GM23338 (cell line): ENCODE measurements around the gene TBC1D7. TPM values are rescaled to one million over a fixed set of nuclear protein-coding genes. Genes with fewer than 3 reads are reported as not detected.

ENCODE experiments used
- ATAC-seq: fragments of 200-7000 bp; cut with Tn5 transposase; 3 replicates; pipeline ENCODE4 v1.9.1; 2020
- DNase-seq: peaks from one replicate; pipeline ENCODE4 v3.0.0-alpha.2; 2015; ENCODE audit warnings: low spot score
- H2AFZ ChIP-seq: fragments of 200-600 bp; sonication (generic); 2 replicates; pipeline ENCODE4 v1.8.0; 2016; ENCODE audit warnings: antibody characterized with exemption, mild to moderate bottlenecking, moderate library complexity
- H3F3A ChIP-seq: fragments of 200-600 bp; sonication (generic); replicated peaks from 2 replicates; pipeline ENCODE4 v1.8.0; 2017; ENCODE audit warnings: antibody characterized with exemption, mixed run types, low read depth
- H3K27ac ChIP-seq: fragments of 200-600 bp; sonication (generic); 2 replicates; pipeline ENCODE4 v1.6.1; 2016; ENCODE audit warnings: low read depth
- H3K27me3 ChIP-seq: fragments of 200-600 bp; sonication (generic); 2 replicates; pipeline ENCODE4 v1.8.0; 2016; ENCODE audit warnings: mild to moderate bottlenecking, mixed run types, moderate library complexity; ENCODE audit not compliant: insufficient read depth
- H3K36me3 ChIP-seq: fragments of 200-600 bp; sonication (generic); 2 replicates; pipeline ENCODE4 v1.8.0; 2016; ENCODE audit warnings: mild to moderate bottlenecking; ENCODE audit not compliant: insufficient read depth
- H3K4me1 ChIP-seq: fragments of 200-600 bp; sonication (generic); 2 replicates; pipeline ENCODE4 v1.8.0; 2016; ENCODE audit warnings: mild to moderate bottlenecking, moderate library complexity; ENCODE audit not compliant: insufficient read depth
- H3K4me2 ChIP-seq: fragments of 200-600 bp; sonication (generic); 2 replicates; pipeline ENCODE4 v1.7.1; 2017; ENCODE audit warnings: mixed run types
- H3K4me3 ChIP-seq: fragments of 200-600 bp; sonication (generic); 2 replicates; pipeline ENCODE4 v1.6.1; 2016; ENCODE audit warnings: mixed run types
- H3K79me2 ChIP-seq: fragments of 200-600 bp; sonication (generic); replicated peaks from 2 replicates; pipeline ENCODE4 v1.8.0; 2017; ENCODE audit warnings: mild to moderate bottlenecking; ENCODE audit not compliant: insufficient read depth
- H3K9me2 ChIP-seq: fragments of 200-600 bp; sonication (generic); 2 replicates; pipeline ENCODE4 v1.8.0; 2017; ENCODE audit not compliant: insufficient read depth
- H4K20me1 ChIP-seq: fragments of 200-600 bp; sonication (generic); replicated peaks from 2 replicates; pipeline ENCODE4 v1.8.0; 2017; ENCODE audit warnings: mild to moderate bottlenecking; ENCODE audit not compliant: insufficient read depth
- H3K27ac Mint-ChIP-seq: 2 replicates; pipeline ENCODE4 v1.8.0; 2020; ENCODE audit warnings: inconsistent platforms, mild to moderate bottlenecking, moderate library complexity, mixed read lengths
- H3K27me3 Mint-ChIP-seq: 3 replicates; pipeline ENCODE4 v1.8.0; 2022; ENCODE audit warnings: low read depth, mild to moderate bottlenecking, moderate library complexity, mixed read lengths, inconsistent platforms; ENCODE audit not compliant: insufficient read depth, poor library complexity
- H3K36me3 Mint-ChIP-seq: 3 replicates; pipeline ENCODE4 v1.8.0; 2021; ENCODE audit warnings: low read depth, mild to moderate bottlenecking, inconsistent platforms, moderate library complexity, mixed read lengths
- H3K4me1 Mint-ChIP-seq: 3 replicates; pipeline ENCODE4 v1.8.0; 2020; ENCODE audit warnings: mild to moderate bottlenecking, inconsistent platforms, mixed read lengths
- H3K4me3 Mint-ChIP-seq: 3 replicates; pipeline ENCODE4 v1.8.0; 2021; ENCODE audit warnings: moderate library complexity, mild to moderate bottlenecking, inconsistent platforms, mixed read lengths
- H3K9me3 Mint-ChIP-seq: 3 replicates; pipeline ENCODE4 v1.8.0; 2020; ENCODE audit warnings: moderate library complexity, mild to moderate bottlenecking, inconsistent platforms, mixed read lengths
- CREB1 ChIP-seq: fragments of 250-450 bp; sonication (Bioruptor Pico); IDR thresholded peaks from 2 replicates; pipeline ENCODE4 v1.5.0; 2020; ENCODE audit warnings: low read depth, mild to moderate bottlenecking, moderate library complexity
- CTCF ChIP-seq, 2 experiments: fragments of 200-600 bp in 1 of 2; sonication (generic) in 1 of 2; conservative IDR thresholded peaks; 2 replicates each; pipeline versions ENCODE4 v1.5.1 to v1.6.1; 2016 to 2017; ENCODE audit warnings: antibody characterized with exemption in 2 of 2, low read depth in 2 of 2, mild to moderate bottlenecking in 2 of 2, moderate library complexity in 1 of 2
- ETS1 ChIP-seq: IDR thresholded peaks from 2 replicates; pipeline ENCODE4 v1.6.1; 2016; ENCODE audit warnings: antibody characterized with exemption
- EZH2 ChIP-seq: fragments of 200-600 bp; sonication (generic); IDR thresholded peaks from one replicate; pipeline ENCODE4 v1.8.0; 2017; ENCODE audit warnings: antibody characterized with exemption, mild to moderate bottlenecking, low read depth; ENCODE audit not compliant: unreplicated experiment
- EZH2phosphoT487 ChIP-seq: fragments of 200-600 bp; sonication (generic); IDR thresholded peaks from one replicate; pipeline ENCODE4 v1.8.1; 2018; ENCODE audit warnings: antibody characterized with exemption; ENCODE audit not compliant: unreplicated experiment
- JUNB ChIP-seq: IDR thresholded peaks from one replicate; pipeline ENCODE4 v1.6.1; 2016; ENCODE audit warnings: antibody characterized with exemption; ENCODE audit not compliant: unreplicated experiment
- NANOG ChIP-seq: IDR thresholded peaks from 2 replicates; pipeline ENCODE4 v1.6.1; 2016; ENCODE audit warnings: antibody characterized with exemption, borderline replicate concordance
- POLR2AphosphoS5 ChIP-seq: IDR thresholded peaks from 2 replicates; pipeline ENCODE4 v1.6.1; 2016; ENCODE audit warnings: antibody characterized with exemption, low read depth
- REST ChIP-seq: IDR thresholded peaks from one replicate; pipeline ENCODE4 v1.6.1; 2018; ENCODE audit warnings: antibody characterized with exemption; ENCODE audit not compliant: unreplicated experiment
- STAT1 ChIP-seq: IDR thresholded peaks from one replicate; pipeline ENCODE4 v1.6.1; 2016; ENCODE audit warnings: antibody characterized with exemption; ENCODE audit not compliant: unreplicated experiment
- ZNF114 ChIP-seq: fragments of 250-450 bp; sonication (Bioruptor Pico); IDR thresholded peaks from 2 replicates; pipeline ENCODE4 v1.5.0; 2020; ENCODE audit warnings: mild to moderate bottlenecking, moderate library complexity
- ZNF331 ChIP-seq: fragments of 250-450 bp; sonication (Bioruptor Pico); IDR thresholded peaks from 2 replicates; pipeline ENCODE4 v1.5.0; 2020; ENCODE audit warnings: low read depth, mild to moderate bottlenecking, moderate library complexity
- ZNF462 ChIP-seq: fragments of 250-450 bp; sonication (Bioruptor Pico); IDR thresholded peaks from 2 replicates; pipeline ENCODE4 v1.5.0; 2020; ENCODE audit warnings: mild to moderate bottlenecking, moderate library complexity
- polyA plus RNA-seq: library from polyadenylated mRNA; unstranded; fragments of >200 nt; fragmentation: Nextera tagmentation; extraction: Ambion mirVana; gene quantifications from 2 replicates; pipeline ENCODE4 v1.2.1, GENCODE V29; 2016
- total RNA-seq: library from RNA; depleted of rRNA; stranded (reverse); fragments of >200 nt; shearing (Covaris generic); gene quantifications from 2 replicates; pipeline ENCODE4 v1.2.3, GENCODE V29; 2014

Gene TBC1D7
- total and polyA plus RNA-seq, 2 experiments from 2014 or later, result 62.0 to 70.4 TPM

- no peak overlapping the region for H3K27ac ChIP-seq
- ATAC-seq, result no peak
- peak overlapping the region; percentile 20; the same call in 1 of the 2 replicates for H3K27ac Mint-ChIP-seq
Observed at GRCh38 chr6:13273202-13273930, 55.0 kb downstream of the TBC1D7 start.

More at GRCh38 chr6:13273202-13273930, 55.0 kb downstream of the TBC1D7 start:
- no peaks in the 10 kb centered on the region for H3K36me3 ChIP-seq
- no peaks in the 10 kb centered on the region for H4K20me1 ChIP-seq
- no peaks in the 10 kb centered on the region for H3K27me3 ChIP-seq
- no peak for DNase-seq
- H3K4me2 ChIP-seq, result no peak overlapping the region
- H3K79me2 ChIP-seq, result no peaks in the 10 kb centered on the region
- peaks cover 2% of the 10 kb centered on the region for H3K27me3 Mint-ChIP-seq
- H3K36me3 Mint-ChIP-seq, result no peaks in the 10 kb centered on the region; the same call in 2 of the 3 replicates
- H3K4me3 Mint-ChIP-seq, result no peak overlapping the region
- TF ChIP-seq EZH2 (no peak), JUNB (no peak), EZH2phosphoT487 (no peak), CTCF (conservative IDR thresholded peaks at IDR 0.05; ENCODE audit: low read depth in 2 of 2) (no peak), CREB1 (CRISPR knock-in tag) (no peak), REST (no peak), ZNF462 (CRISPR knock-in tag) (no peak), NANOG (no peak), ZNF331 (CRISPR knock-in tag) (no peak), POLR2AphosphoS5 (no peak), ETS1 (no peak), STAT1 (no peak), ZNF114 (CRISPR knock-in tag) (no peak)
- no peaks in the 10 kb centered on the region for H3K9me2 ChIP-seq
- H3K9me3 Mint-ChIP-seq, result no peaks in the 10 kb centered on the region
- no peak overlapping the region for H3K4me3 ChIP-seq
- H2AFZ ChIP-seq, result no peak overlapping the region
- H3K4me1 Mint-ChIP-seq, result peaks cover 21% of the 10 kb centered on the region
- peaks cover 7% of the 10 kb centered on the region; the same call in 1 of the 2 replicates for H3K4me1 ChIP-seq
- H3F3A ChIP-seq, result no peaks in the 10 kb centered on the region
